Ovary (tissue), 3 donors: Measurements from ENCODE around the gene ADAMTS12.

Source experiments
- CTCF ChIP-seq, 3 donors: fragments of 450-650 bp in 2 of 3; fragments of 200-600 bp in 1 of 3; IDR thresholded peaks; one replicate each; pipeline versions ENCODE4 v1.5.1 to v1.8.0; 2016 to 2022; ENCODE audit warnings: antibody characterized with exemption in 3 of 3, mild to moderate bottlenecking in 1 of 3
- EP300 ChIP-seq: sonication (generic); formaldehyde crosslinking; IDR thresholded peaks from one replicate; pipeline ENCODE4 v1.6.1; 2017; ENCODE audit warnings: antibody characterized with exemption
- POLR2A ChIP-seq: fragments of 450-650 bp; IDR thresholded peaks from one replicate; pipeline ENCODE4 v1.6.1; 2017; ENCODE audit warnings: antibody characterized with exemption, mild to moderate bottlenecking, moderate library complexity
- donor health status: DM: no; HTN: no; CAD: no.

DNA sequence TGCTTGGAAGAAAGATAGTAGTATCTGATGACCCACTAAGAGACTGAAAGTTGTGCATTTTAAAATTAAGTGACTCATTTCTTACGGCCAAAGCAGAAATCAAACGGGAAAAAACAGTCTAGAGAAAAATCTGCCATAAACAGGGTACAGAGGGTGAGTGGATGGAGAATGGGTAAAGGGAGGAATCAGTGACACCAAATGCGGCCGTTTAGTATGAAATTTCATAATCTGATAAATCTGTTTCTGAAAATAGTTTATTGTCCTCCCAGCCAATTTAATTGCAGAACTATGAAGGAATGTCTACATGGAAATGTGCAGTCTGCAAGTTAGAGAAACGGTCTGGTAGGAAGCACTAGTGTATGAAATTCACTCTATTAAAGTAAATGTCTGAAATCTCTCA is 39.5 kb downstream of the ADAMTS12 start:
- TF ChIP-seq EP300: no peak
- TF ChIP-seq CTCF (IDR thresholded peaks at IDR 0.05): no peak
- no peak for TF ChIP-seq POLR2A
